Lower lobe of right lung (tissue), 2 donors: ENCODE measurements around the gene NRXN3. TPM values are rescaled to one million over a fixed set of nuclear protein-coding genes. Genes with fewer than 3 reads are reported as not detected.

Experiments
- ATAC-seq, 2 donors: fragments of 200-7000 bp; cut with Tn5 transposase; one replicate each; pipeline ENCODE4 v1.9.1; 2020 to 2022; ENCODE audit warnings: mild to moderate bottlenecking in 2 of 2, moderate library complexity in 2 of 2
- DNase-seq: peaks from one replicate; pipeline ENCODE4 v3.0.0-alpha.2; 2020
- H3K27ac ChIP-seq: fragments of 200-600 bp; one replicate; pipeline ENCODE4 v1.8.0; 2022
- H3K27me3 ChIP-seq: fragments of 200-600 bp; one replicate; pipeline ENCODE4 v1.8.0; 2022; ENCODE audit warnings: low read depth
- H3K36me3 ChIP-seq: fragments of 200-600 bp; one replicate; pipeline ENCODE4 v1.8.0; 2022; ENCODE audit warnings: mild to moderate bottlenecking
- H3K4me1 ChIP-seq: fragments of 200-600 bp; one replicate; pipeline ENCODE4 v1.8.0; 2022
- H3K4me3 ChIP-seq: fragments of 200-600 bp; one replicate; pipeline ENCODE4 v1.8.0; 2022; ENCODE audit warnings: mild to moderate bottlenecking
- H3K9me3 ChIP-seq: fragments of 200-600 bp; one replicate; pipeline ENCODE4 v1.8.0; 2022
- intact Hi-C: fragments of 100-400 bp; cut with DNase I; formaldehyde crosslinking; loops from one replicate; pipeline ENCODE4 v1.11.0; 2022
- total RNA-seq: library from RNA; stranded (reverse); fragmentation: NEBNext Ultra II Directional; extraction: Animal tissue kit (Norgen Biotek cat#: 25700); gene quantifications from one replicate; pipeline ENCODE4 v1.2.1, GENCODE V29; 2021
- TF ChIP-seq, protein P1 (sequence below): fragments of 200-600 bp; IDR thresholded peaks from one replicate; pipeline ENCODE4 v1.8.0; 2022; ENCODE audit warnings: antibody characterized with exemption, mild to moderate bottlenecking
- donor health status: DM: no; HTN: yes; CAD: no; lungs with severe emphysema.

The NRXN3 gene
- total RNA-seq, 1 donor from 2014 or later: 9.0 TPM

DNA sequence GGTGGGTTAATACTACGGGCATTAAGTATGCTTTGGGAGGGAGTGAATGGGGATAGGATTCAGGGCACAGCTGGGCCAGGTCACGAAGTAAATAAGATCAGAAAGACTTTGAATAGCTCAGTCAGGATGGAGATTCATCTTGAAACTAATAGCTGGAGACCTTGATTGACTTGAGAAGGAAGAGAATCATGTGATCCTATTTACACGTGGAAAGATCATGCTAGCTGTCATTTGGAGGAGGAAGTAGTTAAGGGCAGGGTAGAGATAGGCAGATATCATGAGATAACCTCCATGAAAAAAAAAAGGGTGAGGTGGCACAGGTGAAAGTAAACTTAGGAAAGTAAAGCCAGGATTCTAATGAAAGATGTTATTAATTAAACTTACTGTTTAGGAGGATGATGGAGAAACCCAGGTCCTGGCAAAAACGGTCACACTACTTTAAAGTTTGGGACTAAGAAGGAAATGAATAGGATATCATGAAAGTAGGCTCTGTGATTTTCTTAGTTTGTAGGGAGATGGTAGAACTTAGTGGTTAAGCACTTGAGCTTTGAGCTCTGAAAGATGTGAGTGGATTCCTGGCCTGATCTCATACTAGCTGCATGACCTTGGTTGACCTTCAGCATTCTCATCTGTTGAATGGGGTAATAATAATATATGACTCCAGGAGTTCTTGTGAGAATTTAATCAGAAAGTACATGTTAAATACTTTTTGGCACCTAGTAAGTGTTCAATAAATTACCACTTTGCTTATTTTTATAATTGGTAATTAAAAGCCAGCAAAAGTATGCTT, 439.0 kb downstream of the NRXN3 start:
- H3K36me3 ChIP-seq: no peaks in the 10 kb centered on the region
- H3K27me3 ChIP-seq: no peaks in the 10 kb centered on the region
- H3K4me1 ChIP-seq: no peaks in the 10 kb centered on the region
- intact Hi-C loops: no loop called here
- ATAC-seq (no peak), DNase-seq (no peak)
- no peak overlapping the region for H3K4me3 ChIP-seq
- no peaks in the 10 kb centered on the region for H3K9me3 ChIP-seq
- TF ChIP-seq, protein P1, sequence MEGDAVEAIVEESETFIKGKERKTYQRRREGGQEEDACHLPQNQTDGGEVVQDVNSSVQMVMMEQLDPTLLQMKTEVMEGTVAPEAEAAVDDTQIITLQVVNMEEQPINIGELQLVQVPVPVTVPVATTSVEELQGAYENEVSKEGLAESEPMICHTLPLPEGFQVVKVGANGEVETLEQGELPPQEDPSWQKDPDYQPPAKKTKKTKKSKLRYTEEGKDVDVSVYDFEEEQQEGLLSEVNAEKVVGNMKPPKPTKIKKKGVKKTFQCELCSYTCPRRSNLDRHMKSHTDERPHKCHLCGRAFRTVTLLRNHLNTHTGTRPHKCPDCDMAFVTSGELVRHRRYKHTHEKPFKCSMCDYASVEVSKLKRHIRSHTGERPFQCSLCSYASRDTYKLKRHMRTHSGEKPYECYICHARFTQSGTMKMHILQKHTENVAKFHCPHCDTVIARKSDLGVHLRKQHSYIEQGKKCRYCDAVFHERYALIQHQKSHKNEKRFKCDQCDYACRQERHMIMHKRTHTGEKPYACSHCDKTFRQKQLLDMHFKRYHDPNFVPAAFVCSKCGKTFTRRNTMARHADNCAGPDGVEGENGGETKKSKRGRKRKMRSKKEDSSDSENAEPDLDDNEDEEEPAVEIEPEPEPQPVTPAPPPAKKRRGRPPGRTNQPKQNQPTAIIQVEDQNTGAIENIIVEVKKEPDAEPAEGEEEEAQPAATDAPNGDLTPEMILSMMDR: no peak
- H3K27ac ChIP-seq: no peak overlapping the region

DNA sequence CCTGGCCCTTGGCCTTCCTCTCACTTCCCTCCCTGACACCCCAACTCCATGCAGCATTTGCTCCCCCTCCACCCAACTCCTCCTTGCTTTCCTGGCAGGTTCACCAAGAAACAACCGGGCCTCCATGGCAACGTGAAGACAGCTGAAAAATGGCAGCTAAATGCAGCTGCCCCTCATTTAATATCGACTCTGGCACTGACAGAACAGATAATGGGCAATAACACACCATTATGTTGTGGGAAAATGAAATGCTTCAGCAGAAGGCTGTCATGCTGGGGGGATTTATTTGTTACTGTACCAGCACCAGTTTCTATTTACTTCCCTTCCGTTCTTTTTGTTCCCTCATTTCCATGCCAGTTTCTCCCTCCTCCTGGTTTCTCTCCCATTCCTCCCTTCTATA, 440.8 kb downstream of the NRXN3 start:
- TF ChIP-seq, protein P1: no peak
- no peak for ATAC-seq

DNA sequence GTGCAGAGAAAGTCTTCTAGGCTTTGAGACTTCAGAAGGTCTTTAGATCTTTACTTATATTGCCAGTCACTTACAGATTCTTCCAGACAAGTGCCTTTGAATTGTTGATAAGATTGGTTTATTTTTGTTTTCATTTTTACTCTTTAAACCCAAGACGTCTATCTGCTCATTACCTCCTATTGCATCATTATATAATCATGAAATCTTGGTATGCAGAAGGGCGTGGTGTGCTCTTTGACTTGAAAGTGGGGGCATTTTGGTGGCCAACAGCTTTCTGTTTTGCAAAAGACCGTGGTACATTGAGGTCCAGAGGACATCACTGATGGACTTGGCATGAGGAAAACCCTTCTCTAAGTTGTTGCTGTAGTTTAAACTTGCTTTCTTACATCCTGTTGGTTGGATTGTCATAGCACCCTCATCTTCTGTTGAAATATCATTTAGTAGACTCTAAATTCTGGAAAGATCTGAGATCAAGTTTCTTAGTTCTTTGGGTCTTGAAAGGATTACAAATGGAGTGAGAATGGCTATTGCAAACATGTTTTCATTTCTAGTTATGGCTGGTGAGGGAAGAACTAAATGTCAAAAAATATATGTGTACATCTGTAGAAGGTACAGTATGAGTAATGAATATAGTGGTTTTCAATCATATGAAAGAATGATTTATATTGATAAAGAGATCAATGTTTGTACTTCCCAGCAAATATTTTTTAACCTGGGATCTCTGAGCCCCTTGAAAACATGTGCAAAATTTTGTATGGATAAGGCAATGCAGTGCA, 441.8 kb downstream of the NRXN3 start:
- intact Hi-C loops: no loop called here
- no peaks in the 10 kb centered on the region for H3K4me1 ChIP-seq
- DNase-seq (no peak), ATAC-seq (no peak)
- H3K27me3 ChIP-seq: no peaks in the 10 kb centered on the region
- no peaks in the 10 kb centered on the region for H3K9me3 ChIP-seq
- no peak overlapping the region for H3K27ac ChIP-seq
- no peaks in the 10 kb centered on the region for H3K36me3 ChIP-seq
- H3K4me3 ChIP-seq: no peak overlapping the region
- TF ChIP-seq, protein P1: no peak

More for the DNA sequence above, 440.8 kb downstream of the NRXN3 start:
- H3K27ac ChIP-seq: no peak overlapping the region
- H3K4me1 ChIP-seq: no peaks in the 10 kb centered on the region
- H3K36me3 ChIP-seq: no peaks in the 10 kb centered on the region
- H3K4me3 ChIP-seq: no peak overlapping the region
- H3K27me3 ChIP-seq: no peaks in the 10 kb centered on the region
- DNase-seq: no peak
- no peaks in the 10 kb centered on the region for H3K9me3 ChIP-seq
- intact Hi-C loops: no loop called here

- Histone ChIP-seq H3K9me3 (no peaks in the 10 kb centered on the region), H3K27me3 (no peaks in the 10 kb centered on the region), H3K27ac (no peak overlapping the region), H3K36me3 (no peaks in the 10 kb centered on the region), H3K4me3 (no peak overlapping the region), H3K4me1 (no peaks in the 10 kb centered on the region)
- DNase-seq (no peak), ATAC-seq (no peak)
- intact Hi-C loops: no loop called here
- TF ChIP-seq, protein P1: no peak
Measured at GRCh38 chr14:78612666-78613065, 442.5 kb downstream of the NRXN3 start.

- no peak for ATAC-seq
- intact Hi-C loops: no loop called here
- no peaks in the 10 kb centered on the region for H3K9me3 ChIP-seq
- TF ChIP-seq, protein P1: no peak
- no peaks in the 10 kb centered on the region for H3K27me3 ChIP-seq
- H3K36me3 ChIP-seq: no peaks in the 10 kb centered on the region
- H3K27ac ChIP-seq: no peak overlapping the region
- no peaks in the 10 kb centered on the region for H3K4me1 ChIP-seq
- H3K4me3 ChIP-seq: no peak overlapping the region
- DNase-seq: no peak
Measured at GRCh38 chr14:78614593-78614992, 444.4 kb downstream of the NRXN3 start.
